GM21381 (cell line): Measurements from ENCODE around the gene GCNT1.
"Not testable (repeated sequence)": the region's sequence is repeated elsewhere in the genome, so short reads cannot be mapped to it uniquely, and the experiment has no call there.

ENCODE experiments used
- ATAC-seq: cut with Tn5 transposase; IDR thresholded peaks from one replicate; pipeline ENCODE4 v1.9.1; 2021; ENCODE audit warnings: mild to moderate bottlenecking, moderate library complexity; ENCODE audit not compliant: unreplicated experiment

The GCNT1 gene

GRCh38 chr9:76458903-76459693 is at the start of gene GCNT1:
Gene GCNT1, plus strand, starts transcription at chr9:76459182. Its CDS starts 43,200 bp downstream, at chr9:76502382.
- ATAC-seq, result peak; percentile 91

GRCh38 chr9:76412638-76413037 is 46.3 kb upstream of the GCNT1 start:
- no peak for ATAC-seq

- ATAC-seq, result no peak
These were observed 45.3 kb upstream of the GCNT1 start for GRCh38 chr9:76413658-76414057.

GRCh38 chr9:76414661-76415060 is 44.3 kb upstream of the GCNT1 start:
- ATAC-seq, result peak; percentile 86

- ATAC-seq, result no peak
These were observed 43.8 kb upstream of the GCNT1 start for GRCh38 chr9:76415154-76415553.

- no peak for ATAC-seq
These were observed 43.3 kb upstream of the GCNT1 start for GRCh38 chr9:76415731-76416130.

- no peak for ATAC-seq
These were observed 41.6 kb upstream of the GCNT1 start for GRCh38 chr9:76417394-76417793.

GRCh38 chr9:76419782-76420380 is 39.1 kb upstream of the GCNT1 start:
- no peak for ATAC-seq

GRCh38 chr9:76423216-76424177 is 35.5 kb upstream of the GCNT1 start:
- no peak for ATAC-seq

- no peak for ATAC-seq
These were observed 34.5 kb upstream of the GCNT1 start for GRCh38 chr9:76424491-76424890.

- no peak for ATAC-seq
These were observed 33.1 kb upstream of the GCNT1 start for GRCh38 chr9:76425677-76426453.

- no peak for ATAC-seq
These were observed 32.1 kb upstream of the GCNT1 start for GRCh38 chr9:76426807-76427419.

- ATAC-seq, result no peak
These were observed 27.4 kb upstream of the GCNT1 start for GRCh38 chr9:76431601-76432000.

- ATAC-seq, result no peak
These were observed 25.6 kb upstream of the GCNT1 start for GRCh38 chr9:76433406-76433805.

GRCh38 chr9:76433836-76434235 is 25.1 kb upstream of the GCNT1 start:
- no peak for ATAC-seq

- ATAC-seq, result not testable (repeated sequence)
These were observed 24.1 kb upstream of the GCNT1 start for GRCh38 chr9:76434897-76435296.

GRCh38 chr9:76437017-76437699 is 21.8 kb upstream of the GCNT1 start:
- not testable (repeated sequence) for ATAC-seq

- ATAC-seq, result peak; percentile 72
These were observed 20.0 kb upstream of the GCNT1 start for GRCh38 chr9:76438841-76439588.
